HCT116 (cell line): ENCODE results near the gene MPV17L2.

Experiments
- CTCF ChIP-seq, 3 experiments: fragments of 200-600 bp in 1 of 3; sonication (generic) in 1 of 3; IDR thresholded peaks in 2 of 3; conservative IDR thresholded peaks in 1 of 3; 2 replicates each; pipeline ENCODE4 v1.5.1; 2012 to 2017; ENCODE audit warnings: low read depth in 2 of 3, low read length in 2 of 3, antibody characterized with exemption in 1 of 3, borderline replicate concordance in 1 of 3, control low read depth in 1 of 3, mild to moderate bottlenecking in 1 of 3, mixed read lengths in 1 of 3, mixed run types in 1 of 3, moderate library complexity in 1 of 3; ENCODE audit not compliant: insufficient read depth in 1 of 3
- EZH2 ChIP-seq: fragments of 200-600 bp; sonication (generic); IDR thresholded peaks from 2 replicates; pipeline ENCODE4 v1.6.1; 2017; ENCODE audit warnings: antibody characterized with exemption, mixed run types
- JUND ChIP-seq: IDR thresholded peaks from 2 replicates; pipeline ENCODE4 v1.6.1; 2012
- POLR2A ChIP-seq: IDR thresholded peaks from 2 replicates; pipeline ENCODE4 v1.7.0; 2011; ENCODE audit warnings: borderline replicate concordance; ENCODE audit not compliant: insufficient read depth, insufficient read length; ENCODE audit errors: extremely low read depth
- POLR2AphosphoS5 ChIP-seq: IDR thresholded peaks from 2 replicates; pipeline ENCODE4 v1.6.1; 2011; ENCODE audit warnings: mild to moderate bottlenecking, low read depth, low read length, moderate library complexity
- REST ChIP-seq: IDR thresholded peaks from 2 replicates; pipeline ENCODE4 v1.6.1; 2012; ENCODE audit warnings: low read depth
- TCF7L2 ChIP-seq: IDR thresholded peaks from 2 replicates; pipeline ENCODE4 v1.7.0; 2011; ENCODE audit warnings: borderline replicate concordance, inconsistent platforms; ENCODE audit not compliant: insufficient read depth, insufficient read length; ENCODE audit errors: extremely low read depth
- YY1 ChIP-seq: IDR thresholded peaks from 2 replicates; pipeline ENCODE4 v1.6.1; 2011; ENCODE audit warnings: low read length, low read depth, moderate library complexity, mild to moderate bottlenecking; ENCODE audit not compliant: insufficient replicate concordance; ENCODE audit errors: extremely low read depth
- ZFX ChIP-seq: fragments of 450-650 bp; IDR thresholded peaks from 2 replicates; pipeline ENCODE4 v1.6.1; 2017
- ZNF274 ChIP-seq: fragments of 200-500 bp; sonication (Bioruptor generic); IDR thresholded peaks from 2 replicates; pipeline ENCODE4 v1.6.1; 2014; ENCODE audit warnings: mild to moderate bottlenecking, low read depth, low read length, inconsistent platforms
- TF ChIP-seq, protein P1 (sequence below): IDR thresholded peaks from 2 replicates; pipeline ENCODE4 v1.6.1; 2012

GRCh38 chr19:18197306-18197705, 4.3 kb downstream of the MPV17L2 start:
- TF ChIP-seq POLR2AphosphoS5 (no peak), POLR2A (no peak), CTCF (IDR thresholded peaks at IDR 0.05 in 2 of 3, conservative IDR thresholded peaks at IDR 0.05 in 1 of 3; ENCODE audit: borderline replicate concordance in 1 of 3, insufficient read depth in 1 of 3, low read depth in 2 of 3, low read length in 2 of 3) (no peak), JUND (no peak), ZNF274 (no peak), REST (no peak), ZFX (no peak), EZH2 (no peak), TCF7L2 (no peak), YY1 (no peak)
- TF ChIP-seq, protein P1, sequence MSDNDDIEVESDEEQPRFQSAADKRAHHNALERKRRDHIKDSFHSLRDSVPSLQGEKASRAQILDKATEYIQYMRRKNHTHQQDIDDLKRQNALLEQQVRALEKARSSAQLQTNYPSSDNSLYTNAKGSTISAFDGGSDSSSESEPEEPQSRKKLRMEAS, result no peak
